Upper lobe of left lung (tissue), 4 donors: ENCODE data around the gene CNPY2.

ENCODE experiments used
- EP300 ChIP-seq, 4 donors: sonication (generic); formaldehyde crosslinking; IDR thresholded peaks; one replicate each; pipeline ENCODE4 v1.5.1; 2017; ENCODE audit warnings: antibody characterized with exemption in 4 of 4, control low read depth in 2 of 4
- TF ChIP-seq, protein P1 (sequence below), 6 experiments: fragments of 450-650 bp in 4 of 6; fragments of 200-600 bp in 2 of 6; sonication (generic) in 2 of 6; IDR thresholded peaks; one replicate each; pipeline ENCODE4 v1.5.1; 2016 to 2019; ENCODE audit warnings: antibody characterized with exemption in 6 of 6

DNA sequence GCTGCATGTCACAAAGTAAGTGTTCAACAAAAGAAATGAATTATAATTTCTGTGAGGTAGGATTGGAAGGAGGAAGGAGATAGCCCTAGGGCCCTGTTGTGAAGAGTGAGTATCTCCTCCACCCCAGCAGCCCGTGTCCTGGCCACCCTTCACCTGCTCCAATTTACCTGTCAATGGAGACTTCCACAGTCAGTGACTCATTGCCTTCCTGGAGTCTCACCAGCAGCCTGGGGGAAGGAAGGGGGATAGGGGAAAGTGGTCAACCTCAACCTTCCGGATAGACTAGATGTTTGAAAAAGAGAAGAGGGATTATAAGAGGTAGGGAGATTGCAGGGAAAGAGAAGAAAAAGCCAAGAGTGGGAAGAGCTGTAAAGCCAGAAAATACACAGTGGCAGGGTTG is 34.9 kb upstream of the CNPY2 start:
- TF ChIP-seq, protein P1, sequence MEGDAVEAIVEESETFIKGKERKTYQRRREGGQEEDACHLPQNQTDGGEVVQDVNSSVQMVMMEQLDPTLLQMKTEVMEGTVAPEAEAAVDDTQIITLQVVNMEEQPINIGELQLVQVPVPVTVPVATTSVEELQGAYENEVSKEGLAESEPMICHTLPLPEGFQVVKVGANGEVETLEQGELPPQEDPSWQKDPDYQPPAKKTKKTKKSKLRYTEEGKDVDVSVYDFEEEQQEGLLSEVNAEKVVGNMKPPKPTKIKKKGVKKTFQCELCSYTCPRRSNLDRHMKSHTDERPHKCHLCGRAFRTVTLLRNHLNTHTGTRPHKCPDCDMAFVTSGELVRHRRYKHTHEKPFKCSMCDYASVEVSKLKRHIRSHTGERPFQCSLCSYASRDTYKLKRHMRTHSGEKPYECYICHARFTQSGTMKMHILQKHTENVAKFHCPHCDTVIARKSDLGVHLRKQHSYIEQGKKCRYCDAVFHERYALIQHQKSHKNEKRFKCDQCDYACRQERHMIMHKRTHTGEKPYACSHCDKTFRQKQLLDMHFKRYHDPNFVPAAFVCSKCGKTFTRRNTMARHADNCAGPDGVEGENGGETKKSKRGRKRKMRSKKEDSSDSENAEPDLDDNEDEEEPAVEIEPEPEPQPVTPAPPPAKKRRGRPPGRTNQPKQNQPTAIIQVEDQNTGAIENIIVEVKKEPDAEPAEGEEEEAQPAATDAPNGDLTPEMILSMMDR (IDR thresholded peaks at IDR 0.05) = no peak
- TF ChIP-seq EP300 (IDR thresholded peaks at IDR 0.05) = no peak
